Measurements from ENCODE around the gene RAI1.

The RAI1 gene

GRCh38 chr17:17767887-17768418 lies 86.7 kb downstream of the RAI1 start:
- no peak for DNase-seq (ENCODE audit: extremely low spot score)
- TF ChIP-seq ZNF384 (IDR thresholded peaks at IDR 0.05) (no peak), HDGF (IDR thresholded peaks at IDR 0.05; ENCODE audit: borderline replicate concordance) (no peak), PKNOX1 (IDR thresholded peaks at IDR 0.05) (no peak), TARDBP (IDR thresholded peaks at IDR 0.05) (no peak), FOXA1 (IDR thresholded peaks at IDR 0.05) (no peak), FOXK2 (IDR thresholded peaks at IDR 0.05) (no peak), ARNT (IDR thresholded peaks at IDR 0.05) (no peak), LEF1 (IDR thresholded peaks at IDR 0.05; ENCODE audit: borderline replicate concordance) (no peak), SUZ12 (IDR thresholded peaks at IDR 0.05) (no peak), FOXM1 (IDR thresholded peaks at IDR 0.05; ENCODE audit: borderline replicate concordance) (no peak), L3MBTL2 (conservative IDR thresholded peaks at IDR 0.05) (no peak)
- ChIA-PET CTCF (no interaction called here), POLR2A (no interaction called here)

GRCh38 chr17:17768424-17769088 lies 87.3 kb downstream of the RAI1 start:
- POLR2A ChIA-PET, result no interaction called here
- CTCF ChIA-PET, result interaction anchor here (0.7 kb wide), 1 partner anchor 49 kb away, joined by 3 read pairs; no protein-coding TSS in a partner anchor
- no peak for DNase-seq (ENCODE audit: extremely low spot score)
- TF ChIP-seq FOXA1 (IDR thresholded peaks at IDR 0.05) (no peak), FOXM1 (IDR thresholded peaks at IDR 0.05; ENCODE audit: borderline replicate concordance) (no peak), ARNT (IDR thresholded peaks at IDR 0.05) (no peak), HDGF (IDR thresholded peaks at IDR 0.05; ENCODE audit: borderline replicate concordance) (no peak), TARDBP (IDR thresholded peaks at IDR 0.05) (no peak), BHLHE40 (IDR thresholded peaks at IDR 0.05; ENCODE audit: borderline replicate concordance) (no peak)

- TF ChIP-seq SUZ12 (IDR thresholded peaks at IDR 0.05) (no peak), L3MBTL2 (conservative IDR thresholded peaks at IDR 0.05) (no peak), CTBP1 (IDR thresholded peaks at IDR 0.05; ENCODE audit: borderline replicate concordance) (no peak), ZNF384 (IDR thresholded peaks at IDR 0.05) (no peak), PKNOX1 (IDR thresholded peaks at IDR 0.05) (no peak), LEF1 (IDR thresholded peaks at IDR 0.05; ENCODE audit: borderline replicate concordance) (no peak), FOXM1 (IDR thresholded peaks at IDR 0.05; ENCODE audit: borderline replicate concordance) (no peak), NFRKB (IDR thresholded peaks at IDR 0.05) (no peak), ELF4 (IDR thresholded peaks at IDR 0.05) (no peak), ARNT (IDR thresholded peaks at IDR 0.05) (no peak), FOXK2 (IDR thresholded peaks at IDR 0.05) (no peak)
- ChIA-PET CTCF (interaction anchor here (0.6 kb wide), 1 partner anchor 155 kb away, joined by 3 read pairs; no protein-coding TSS in a partner anchor), POLR2A (no interaction called here)
- DNase-seq (ENCODE audit: extremely low spot score), result no peak
These were observed 88.8 kb downstream of the RAI1 start for GRCh38 chr17:17769869-17770631.

GRCh38 chr17:17770632-17771044 lies 89.4 kb downstream of the RAI1 start:
- ChIA-PET POLR2A (no interaction called here), CTCF (no interaction called here)
- DNase-seq (ENCODE audit: extremely low spot score), result no peak
- TF ChIP-seq FOXM1 (IDR thresholded peaks at IDR 0.05; ENCODE audit: borderline replicate concordance) (no peak), SUZ12 (IDR thresholded peaks at IDR 0.05) (no peak), PKNOX1 (IDR thresholded peaks at IDR 0.05) (no peak), L3MBTL2 (conservative IDR thresholded peaks at IDR 0.05) (no peak), LEF1 (IDR thresholded peaks at IDR 0.05; ENCODE audit: borderline replicate concordance) (no peak), CTBP1 (IDR thresholded peaks at IDR 0.05; ENCODE audit: borderline replicate concordance) (no peak), ARNT (IDR thresholded peaks at IDR 0.05) (no peak), FOXA1 (IDR thresholded peaks at IDR 0.05) (no peak), ELF4 (IDR thresholded peaks at IDR 0.05) (no peak), TARDBP (IDR thresholded peaks at IDR 0.05) (no peak), ZNF384 (IDR thresholded peaks at IDR 0.05) (no peak), SP1 (IDR thresholded peaks at IDR 0.05) (no peak), NFRKB (IDR thresholded peaks at IDR 0.05) (no peak), HDGF (IDR thresholded peaks at IDR 0.05; ENCODE audit: borderline replicate concordance) (no peak), BHLHE40 (IDR thresholded peaks at IDR 0.05; ENCODE audit: borderline replicate concordance) (no peak), FOXK2 (IDR thresholded peaks at IDR 0.05) (no peak)

GRCh38 chr17:17771498-17772201 lies 90.4 kb downstream of the RAI1 start:
- POLR2A ChIA-PET, result interaction anchor here (0.7 kb wide), 1 partner anchor 65 kb away, joined by 3 read pairs; the partner anchor contains the start of gene SREBF1
- CTCF ChIA-PET, result interaction anchor here (0.5 kb wide), 1 partner anchor 175 kb away, joined by 4 read pairs; no protein-coding TSS in a partner anchor
- no peak for DNase-seq (ENCODE audit: extremely low spot score)
- TF ChIP-seq CTBP1 (IDR thresholded peaks at IDR 0.05; ENCODE audit: borderline replicate concordance) (no peak), NFRKB (IDR thresholded peaks at IDR 0.05) (no peak), LEF1 (IDR thresholded peaks at IDR 0.05; ENCODE audit: borderline replicate concordance) (no peak), SP1 (IDR thresholded peaks at IDR 0.05) (no peak), TARDBP (IDR thresholded peaks at IDR 0.05) (no peak), SUZ12 (IDR thresholded peaks at IDR 0.05) (no peak), L3MBTL2 (conservative IDR thresholded peaks at IDR 0.05) (no peak), FOXA1 (IDR thresholded peaks at IDR 0.05) (no peak)

All from HEK293T (cell line).